Stimulated activated naive CD8-positive, alpha-beta T cell treated with anti-CD3 and anti-CD28 coated beads, Interleukin-15, Interleukin-2, amounts not matched to agents 100 ng/mL and 50 ng/mL, for 24 hours (primary cell): ENCODE data around the gene NDRG2.
"Not testable (repeated sequence)": the region's sequence is repeated elsewhere in the genome, so short reads cannot be mapped to it uniquely, and the experiment has no call there.

Experiments used
- H3K27ac Mint-ChIP-seq: one replicate; pipeline ENCODE4 v1.8.0; 2021; ENCODE audit warnings: mild to moderate bottlenecking, mixed read lengths
- H3K27me3 Mint-ChIP-seq: one replicate; pipeline ENCODE4 v1.8.0; 2021; ENCODE audit warnings: mixed read lengths
- H3K36me3 Mint-ChIP-seq: one replicate; pipeline ENCODE4 v1.8.0; 2021; ENCODE audit warnings: low read depth, mixed read lengths
- H3K4me1 Mint-ChIP-seq: one replicate; pipeline ENCODE4 v1.8.0; 2021; ENCODE audit warnings: low read depth, mixed read lengths
- H3K4me3 Mint-ChIP-seq: one replicate; pipeline ENCODE4 v1.8.0; 2021; ENCODE audit warnings: mild to moderate bottlenecking, mixed read lengths
- H3K9me3 Mint-ChIP-seq: one replicate; pipeline ENCODE4 v1.8.0; 2021; ENCODE audit warnings: mixed read lengths

NDRG2 gene

DNA sequence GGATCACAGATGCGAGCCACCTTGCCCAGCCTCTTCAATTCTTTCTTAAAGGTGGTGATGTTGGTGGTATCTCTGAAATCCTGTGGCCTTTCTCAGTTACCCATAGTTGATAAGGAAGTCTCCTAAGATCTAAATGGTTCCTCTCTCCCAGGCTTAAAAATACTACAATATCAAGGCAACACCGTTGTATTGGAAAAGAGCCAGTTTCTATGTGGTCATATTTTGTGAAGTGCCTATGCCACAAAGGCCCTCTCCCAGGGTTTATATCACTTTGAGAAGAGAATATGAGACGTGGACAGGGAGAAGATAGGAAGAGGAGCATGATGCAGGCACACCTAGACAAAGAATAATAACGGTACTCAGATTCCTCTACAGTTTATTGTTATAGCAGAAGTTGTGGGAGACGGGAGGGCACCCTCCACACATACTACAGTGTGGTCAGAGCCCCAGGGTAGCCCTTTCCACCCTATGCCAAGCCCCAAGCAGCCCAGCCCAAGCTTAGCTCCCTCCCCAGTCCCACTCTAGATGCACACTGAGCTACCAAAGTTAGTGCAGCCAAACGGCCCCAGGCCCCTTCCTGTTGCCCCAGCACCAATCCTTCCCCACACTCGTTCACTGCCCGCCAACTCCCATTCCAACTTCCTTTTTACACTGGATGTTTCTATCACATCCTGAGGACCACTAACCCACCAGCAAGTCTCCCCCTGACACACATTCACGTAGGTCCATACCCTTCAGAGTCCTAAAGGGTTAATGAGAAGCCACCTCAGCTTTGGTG lies 8.3 kb downstream of the NDRG2 start:
- no peak overlapping the region for H3K27ac Mint-ChIP-seq
- H3K4me1 Mint-ChIP-seq: no peaks in the 10 kb centered on the region
- H3K4me3 Mint-ChIP-seq: no peak overlapping the region
- H3K27me3 Mint-ChIP-seq: peaks cover 14% of the 10 kb centered on the region
- H3K9me3 Mint-ChIP-seq: no peaks in the 10 kb centered on the region
- no peaks in the 10 kb centered on the region for H3K36me3 Mint-ChIP-seq

DNA sequence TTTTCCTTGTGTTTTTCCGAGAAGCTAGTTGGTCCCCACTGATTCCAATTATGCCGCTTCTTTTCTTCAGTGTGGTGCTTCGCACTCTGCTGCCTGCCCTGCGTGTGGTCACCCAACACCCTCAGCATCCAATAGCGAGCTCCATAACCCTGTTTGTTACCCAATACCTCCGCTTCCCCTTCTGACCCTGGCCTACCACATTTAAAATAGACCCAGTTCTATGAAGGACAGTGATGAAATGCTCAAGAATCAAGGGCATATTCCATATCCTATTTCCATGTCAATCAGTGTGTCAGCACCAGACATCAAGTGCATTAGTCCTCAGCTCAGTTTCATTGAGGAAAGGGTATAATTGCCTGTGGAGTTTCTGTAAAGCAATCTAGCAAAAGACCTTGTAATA lies 9.5 kb downstream of the NDRG2 start:
- Mint-ChIP-seq H3K4me1 (no peaks in the 10 kb centered on the region), H3K36me3 (no peaks in the 10 kb centered on the region), H3K27ac (no peak overlapping the region), H3K9me3 (no peaks in the 10 kb centered on the region), H3K27me3 (peaks cover 14% of the 10 kb centered on the region), H3K4me3 (no peak overlapping the region)

DNA sequence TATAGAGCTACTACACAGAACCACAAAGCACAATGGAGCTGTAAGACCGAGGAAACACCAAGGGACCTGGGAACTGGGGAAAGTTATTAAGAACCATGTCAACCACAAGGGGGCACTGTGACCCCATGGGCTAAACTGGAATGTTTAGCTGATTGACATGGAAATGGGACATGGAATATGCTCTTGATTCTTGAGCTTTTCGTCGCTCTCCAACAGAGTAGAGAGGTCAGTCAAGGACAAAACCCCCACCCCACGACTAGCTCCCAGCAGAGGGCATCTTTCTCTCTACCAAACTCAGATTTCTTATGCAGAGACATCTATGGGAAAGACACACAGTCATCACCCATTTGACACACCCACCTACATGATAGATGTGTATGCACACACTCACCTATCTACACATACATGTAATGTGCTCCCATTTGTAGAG lies 10.1 kb downstream of the NDRG2 start:
- Mint-ChIP-seq H3K27me3 (peaks cover 14% of the 10 kb centered on the region), H3K9me3 (no peaks in the 10 kb centered on the region), H3K36me3 (no peaks in the 10 kb centered on the region), H3K4me1 (no peaks in the 10 kb centered on the region), H3K4me3 (no peak overlapping the region), H3K27ac (no peak overlapping the region)

DNA sequence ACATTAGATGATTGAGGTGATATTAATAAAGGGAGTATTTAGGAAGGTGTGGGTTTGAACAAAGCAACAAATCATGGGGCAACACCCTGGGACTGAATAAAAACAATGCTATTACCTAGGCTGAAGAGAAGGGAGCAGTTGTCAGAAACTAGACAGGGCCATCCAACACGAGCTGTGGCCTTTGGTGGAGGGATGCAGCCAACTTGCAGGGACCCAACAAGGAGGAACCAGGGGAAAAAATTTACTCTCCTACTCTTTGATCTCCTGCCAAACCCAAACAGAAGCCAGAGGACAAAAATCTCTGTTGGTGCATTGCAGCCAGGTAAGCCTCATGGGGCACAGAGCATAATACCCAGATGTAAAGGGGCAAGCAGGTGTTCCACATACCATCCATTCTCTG lies 13.7 kb downstream of the NDRG2 start:
- H3K36me3 Mint-ChIP-seq: no peaks in the 10 kb centered on the region
- H3K9me3 Mint-ChIP-seq: no peaks in the 10 kb centered on the region
- no peak overlapping the region for H3K4me3 Mint-ChIP-seq
- no peaks in the 10 kb centered on the region for H3K4me1 Mint-ChIP-seq
- peaks cover 14% of the 10 kb centered on the region for H3K27me3 Mint-ChIP-seq
- H3K27ac Mint-ChIP-seq: no peak overlapping the region

DNA sequence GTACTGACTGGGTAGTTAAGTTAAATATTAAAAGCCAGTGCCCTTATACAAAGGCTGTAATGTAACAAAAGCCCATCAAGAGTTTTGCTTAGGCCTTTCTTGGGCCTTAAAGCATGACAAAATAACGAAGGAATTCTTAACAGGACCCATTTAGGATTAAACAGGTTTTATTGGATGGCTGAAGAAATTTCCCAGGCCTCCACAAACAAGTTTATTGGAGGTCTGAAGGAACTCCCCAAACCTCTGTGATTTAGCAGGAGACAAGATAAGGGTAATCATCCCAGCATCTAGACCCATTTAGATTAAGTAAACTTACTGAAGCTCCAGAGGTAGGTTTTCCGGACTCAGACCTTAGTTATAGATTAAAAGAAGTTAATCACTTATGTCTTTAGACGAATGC lies 15.1 kb downstream of the NDRG2 start:
- not testable (repeated sequence) for H3K36me3 Mint-ChIP-seq, H3K4me1 Mint-ChIP-seq, H3K4me3 Mint-ChIP-seq, H3K27ac Mint-ChIP-seq, H3K9me3 Mint-ChIP-seq
- H3K27me3 Mint-ChIP-seq: peaks cover 14% of the 10 kb centered on the region

GRCh38 chr14:21003788-21004346 lies 21.0 kb downstream of the NDRG2 start:
- Mint-ChIP-seq H3K27ac (no peak overlapping the region), H3K27me3 (no peaks in the 10 kb centered on the region), H3K4me1 (no peaks in the 10 kb centered on the region), H3K4me3 (no peak overlapping the region), H3K9me3 (no peaks in the 10 kb centered on the region), H3K36me3 (no peaks in the 10 kb centered on the region)

- Mint-ChIP-seq H3K27me3 (no peaks in the 10 kb centered on the region), H3K4me3 (no peak overlapping the region), H3K27ac (no peak overlapping the region), H3K9me3 (no peaks in the 10 kb centered on the region), H3K4me1 (no peaks in the 10 kb centered on the region), H3K36me3 (peaks cover 13% of the 10 kb centered on the region)
Measured at GRCh38 chr14:21001218-21001617, 23.6 kb downstream of the NDRG2 start.

- H3K27ac Mint-ChIP-seq: no peak overlapping the region
- peaks cover 29% of the 10 kb centered on the region for H3K36me3 Mint-ChIP-seq
- H3K4me1 Mint-ChIP-seq: no peaks in the 10 kb centered on the region
- H3K27me3 Mint-ChIP-seq: no peaks in the 10 kb centered on the region
- no peaks in the 10 kb centered on the region for H3K9me3 Mint-ChIP-seq
- no peak overlapping the region for H3K4me3 Mint-ChIP-seq
Measured at GRCh38 chr14:20999591-20999990, 25.3 kb downstream of the NDRG2 start.

DNA sequence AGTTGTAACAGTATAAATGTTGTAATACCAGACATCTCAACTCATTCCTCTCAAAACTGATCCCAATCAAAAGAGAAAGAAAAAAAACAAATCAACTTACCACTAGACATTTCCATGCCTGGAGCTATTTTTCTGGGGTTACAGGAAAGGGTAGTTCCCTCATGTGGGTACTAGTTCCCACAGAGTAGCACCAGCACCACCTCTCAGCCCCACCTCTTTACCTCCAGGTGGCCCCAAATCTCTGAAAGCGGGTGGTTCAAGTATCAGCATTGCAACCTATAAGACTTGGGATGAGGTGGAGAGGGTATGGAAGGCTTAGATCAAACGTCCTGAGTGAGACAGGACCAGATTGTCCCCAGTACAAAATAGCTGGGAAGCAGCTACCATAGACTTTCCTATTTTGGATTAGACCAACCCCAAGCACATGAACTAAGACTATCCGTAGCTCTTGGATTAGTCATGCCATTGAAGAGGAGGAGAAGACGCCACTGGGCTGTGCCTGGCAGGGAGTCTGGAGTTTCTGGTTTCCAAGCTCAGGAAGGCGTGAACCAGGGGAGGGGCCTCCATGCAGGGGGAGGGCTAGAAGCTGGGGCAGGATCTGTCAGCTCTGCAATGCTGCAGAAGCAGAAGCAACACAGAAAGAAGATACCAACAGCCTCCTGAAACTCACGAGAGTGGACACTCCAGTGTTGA lies 26.0 kb downstream of the NDRG2 start, which contains the start of gene SLC39A2:
TSS of gene SLC39A2 (plus strand) at position 620 of the 693 bp plus-strand sequence. CDS start 154 bp downstream, outside the sequence.
- no peaks in the 10 kb centered on the region for H3K9me3 Mint-ChIP-seq
- peaks cover 37% of the 10 kb centered on the region for H3K36me3 Mint-ChIP-seq
- H3K4me1 Mint-ChIP-seq: no peaks in the 10 kb centered on the region
- no peak within 1 kb of the TSS for H3K4me3 Mint-ChIP-seq
- H3K27ac Mint-ChIP-seq: peak within 1 kb of the TSS; percentile 21
- no peaks in the 10 kb centered on the region for H3K27me3 Mint-ChIP-seq

DNA sequence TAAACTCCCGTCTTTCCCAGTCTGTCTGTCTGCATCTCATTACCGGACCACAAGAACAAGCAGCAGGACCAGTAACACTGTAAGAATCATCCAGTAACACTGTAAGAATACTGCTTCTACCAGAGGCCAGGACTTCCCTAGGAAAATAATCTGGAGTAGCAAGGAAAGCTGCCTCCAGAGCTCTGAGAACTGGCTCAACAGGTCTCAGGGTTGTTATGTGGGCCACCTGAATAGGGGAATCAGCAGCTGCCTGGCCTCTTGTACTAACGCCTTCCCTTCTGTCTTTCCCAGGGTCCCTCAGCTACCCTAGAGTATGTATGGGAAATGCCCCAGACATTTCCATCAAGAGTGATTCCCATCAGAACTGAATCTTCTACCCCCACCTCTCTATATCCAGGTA lies 26.7 kb downstream of the NDRG2 start:
- Mint-ChIP-seq H3K4me1 (no peaks in the 10 kb centered on the region), H3K4me3 (no peak overlapping the region), H3K36me3 (peaks cover 41% of the 10 kb centered on the region)

DNA sequence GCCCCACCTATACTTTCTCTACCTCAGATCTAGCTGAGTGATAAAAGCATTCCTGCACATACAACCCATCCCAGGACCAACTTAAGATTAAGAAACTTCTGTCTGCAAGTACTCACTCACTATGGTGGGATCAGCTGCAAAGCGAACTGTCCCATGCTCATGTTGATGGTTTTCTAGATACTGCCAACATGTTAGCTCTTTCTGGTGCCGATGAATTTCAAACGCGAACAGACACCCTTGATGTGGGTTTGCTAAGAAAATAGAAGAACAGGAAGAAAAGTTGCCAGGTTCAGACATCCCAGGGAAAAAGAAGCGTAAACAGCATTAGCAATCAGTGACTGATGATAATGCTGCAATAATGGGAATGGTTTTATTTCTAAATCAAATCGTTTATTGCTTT lies 27.3 kb downstream of the NDRG2 start:
- no peaks in the 10 kb centered on the region for H3K27me3 Mint-ChIP-seq
- no peak overlapping the region for H3K4me3 Mint-ChIP-seq
- peaks cover 47% of the 10 kb centered on the region for H3K36me3 Mint-ChIP-seq
- H3K27ac Mint-ChIP-seq: no peak overlapping the region
- no peaks in the 10 kb centered on the region for H3K4me1 Mint-ChIP-seq
- no peaks in the 10 kb centered on the region for H3K9me3 Mint-ChIP-seq

More for the DNA sequence above, 26.7 kb downstream of the NDRG2 start:
- H3K27me3 Mint-ChIP-seq: no peaks in the 10 kb centered on the region
- H3K9me3 Mint-ChIP-seq: no peaks in the 10 kb centered on the region
- peak overlapping the region; percentile 21 for H3K27ac Mint-ChIP-seq

DNA sequence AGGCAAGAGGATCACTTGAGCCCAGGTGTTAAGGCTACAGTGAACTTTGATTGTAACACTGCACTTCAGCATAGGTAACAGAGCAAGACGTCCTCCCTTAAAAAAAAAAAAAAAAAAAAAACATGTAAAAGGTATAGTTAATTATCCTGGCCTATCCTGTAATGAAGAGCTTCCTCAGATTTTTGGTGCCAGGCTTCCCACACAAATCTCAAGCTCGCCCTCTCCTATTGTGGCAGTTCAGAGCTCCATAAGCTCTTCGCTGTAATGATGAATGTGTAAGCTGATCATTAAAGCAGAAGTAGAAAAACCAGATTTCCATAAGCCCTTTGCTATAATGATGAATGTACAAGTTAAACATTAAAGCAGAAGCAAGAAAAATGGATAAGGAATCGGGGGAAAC lies 27.7 kb downstream of the NDRG2 start:
- Mint-ChIP-seq H3K4me3 (no peak overlapping the region), H3K4me1 (peaks cover 2% of the 10 kb centered on the region), H3K9me3 (no peaks in the 10 kb centered on the region), H3K27ac (no peak overlapping the region), H3K27me3 (no peaks in the 10 kb centered on the region), H3K36me3 (peaks cover 51% of the 10 kb centered on the region)

- peaks cover 8% of the 10 kb centered on the region for H3K4me1 Mint-ChIP-seq
- no peak overlapping the region for H3K27ac Mint-ChIP-seq
- H3K9me3 Mint-ChIP-seq: no peaks in the 10 kb centered on the region
- no peak overlapping the region for H3K4me3 Mint-ChIP-seq
- peaks cover 55% of the 10 kb centered on the region for H3K36me3 Mint-ChIP-seq
- H3K27me3 Mint-ChIP-seq: no peaks in the 10 kb centered on the region
Measured at GRCh38 chr14:20996521-20996920, 28.3 kb downstream of the NDRG2 start.

DNA sequence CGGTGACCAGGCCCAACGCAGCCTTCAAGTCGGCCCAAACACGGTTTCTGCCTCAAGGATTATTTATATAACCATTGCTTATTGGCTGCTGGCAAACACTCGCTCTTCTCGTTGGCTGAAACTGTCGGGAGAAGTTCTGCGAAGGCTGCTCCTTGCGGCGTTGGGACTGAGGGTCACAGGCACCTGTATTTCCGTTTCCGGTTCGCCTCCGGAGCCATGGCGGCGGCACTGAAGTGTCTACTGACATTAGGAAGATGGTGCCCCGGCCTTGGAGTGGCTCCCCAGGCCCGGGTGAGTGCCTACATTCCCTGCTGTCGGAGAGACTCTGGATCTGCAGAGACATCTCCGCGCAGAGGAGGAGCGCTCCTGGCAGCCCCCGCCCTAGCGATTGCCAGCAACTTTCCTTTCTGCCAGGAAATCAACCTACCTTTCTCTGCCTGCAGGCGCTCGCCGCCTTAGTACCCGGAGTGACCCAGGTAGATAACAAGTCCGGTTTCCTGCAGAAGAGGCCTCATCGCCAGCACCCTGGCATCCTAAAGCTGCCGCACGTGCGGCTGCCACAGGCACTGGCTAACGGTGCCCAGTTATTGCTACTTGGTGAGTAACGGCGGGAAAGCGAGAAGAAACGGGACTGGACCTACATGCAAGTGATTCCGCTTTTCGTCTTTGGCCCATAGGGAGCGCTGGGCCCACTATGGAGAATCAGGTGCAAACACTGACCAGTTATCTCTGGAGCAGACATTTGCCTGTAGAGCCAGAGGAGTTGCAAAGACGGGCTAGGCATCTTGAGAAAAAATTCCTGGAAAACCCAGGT lies 34.9 kb downstream of the NDRG2 start, which contains the start of gene METTL17:
TSS of gene METTL17 (plus strand) at position 194 of the 814 bp plus-strand sequence. CDS start at position 217, 23 bp downstream.
- Mint-ChIP-seq H3K4me1 (peaks cover 34% of the 10 kb centered on the region), H3K36me3 (peaks cover 38% of the 10 kb centered on the region), H3K9me3 (no peaks in the 10 kb centered on the region), H3K27ac (peak within 1 kb of the TSS; percentile 81), H3K4me3 (peak within 1 kb of the TSS; percentile 88), H3K27me3 (no peaks in the 10 kb centered on the region)

- peaks cover 32% of the 10 kb centered on the region for H3K36me3 Mint-ChIP-seq
Measured at GRCh38 chr14:20989471-20989786, 35.4 kb downstream of the NDRG2 start.

More at GRCh38 chr14:20989471-20989786, 35.4 kb downstream of the NDRG2 start:
- Mint-ChIP-seq H3K27ac (peak overlapping the region; percentile 81), H3K9me3 (no peaks in the 10 kb centered on the region), H3K4me1 (peaks cover 34% of the 10 kb centered on the region), H3K4me3 (peak overlapping the region; percentile 88), H3K27me3 (no peaks in the 10 kb centered on the region)
